Right lobe of liver (tissue), 6 donors: ENCODE measurements around the gene ZNF584. TPM values are rescaled to one million over a fixed set of nuclear protein-coding genes. Genes with fewer than 3 reads are reported as not detected.
A peak's percentile ranks its signal among the peaks of the same experiment; 100 is the strongest.

ENCODE experiments used
- ATAC-seq, 4 donors: fragments of 200-7000 bp; cut with Tn5 transposase; one replicate each; pipeline ENCODE4 v1.9.1; 2020; ENCODE audit warnings: mild to moderate bottlenecking in 4 of 4, moderate library complexity in 4 of 4
- DNase-seq, 3 donors: peaks; one replicate each; pipeline ENCODE4 v3.0.0-alpha.2; 2020
- H3K27ac ChIP-seq, 3 donors: fragments of 200-600 bp; one replicate each; pipeline ENCODE4 v1.8.0; 2022
- H3K27me3 ChIP-seq, 2 donors: fragments of 200-600 bp; one replicate each; pipeline ENCODE4 v1.8.0; 2022
- H3K36me3 ChIP-seq, 4 donors: fragments of 200-600 bp; sonication (generic) in 1 of 4; one replicate each; pipeline versions ENCODE4 v1.5.1 to v1.8.0; 2017 to 2022; ENCODE audit warnings: control low read depth in 1 of 4
- H3K4me1 ChIP-seq, 4 donors: fragments of 200-600 bp; sonication (generic) in 1 of 4; one replicate each; pipeline versions ENCODE4 v1.5.1 to v1.8.0; 2017 to 2022; ENCODE audit warnings: control low read depth in 1 of 4
- H3K4me3 ChIP-seq, 3 donors: fragments of 200-600 bp; one replicate each; pipeline ENCODE4 v1.8.0; 2022
- H3K9me3 ChIP-seq, 4 donors: fragments of 200-600 bp; sonication (generic) in 1 of 4; one replicate each; pipeline versions ENCODE4 v1.5.1 to v1.8.0; 2017 to 2022; ENCODE audit warnings: control low read depth in 1 of 4
- POLR2A ChIP-seq: fragments of 450-650 bp; IDR thresholded peaks from one replicate; pipeline ENCODE4 v1.6.1; 2017; ENCODE audit warnings: antibody characterized with exemption, mild to moderate bottlenecking
- WGBS: methylation state at CpG from one replicate; pipeline ENCODE4 v1.1.6; 2018; ENCODE audit warnings: low coverage, low lambda C conversion rate; ENCODE audit not compliant: insufficient coverage; ENCODE audit errors: missing lambda C conversion rate; 5-methylcytosine and 5-hydroxymethylcytosine counted together
- intact Hi-C, 2 donors: fragments of 100-400 bp; cut with DNase I; formaldehyde crosslinking; loops; one replicate each; pipeline versions ENCODE4 v1.11.2 to v1.14.1; 2022
- microRNA-seq, 2 donors: library from miRNA; unstranded; fragments of <30 nt; microRNA quantifications; one replicate each; pipeline ENCODE4, GENCODE V29; 2019 to 2020
- small RNA-seq, 2 experiments: library from RNA; depleted of rRNA; stranded (forward); fragments of <200 nt; gene quantifications; one replicate each; pipeline ENCODE3, GENCODE V24; 2016
- total RNA-seq, 6 experiments: library from RNA; depleted of rRNA in 2 of 6; stranded (reverse); fragments of >200 nt in 2 of 6; fragmentation: NEBNext Ultra II Directional in 3 of 6; extraction: Animal tissue kit (Norgen Biotek cat#: 25700) in 3 of 6; gene quantifications; one replicate each; pipeline versions ENCODE4 v1.1.0 to v1.2.4, GENCODE V29; 2016 to 2023
- TF ChIP-seq, protein P1 (sequence below), 4 donors: fragments of 200-600 bp in 3 of 4; fragments of 450-650 bp in 1 of 4; IDR thresholded peaks; one replicate each; pipeline versions ENCODE4 v1.5.1 to v1.8.0; 2016 to 2022; ENCODE audit warnings: antibody characterized with exemption in 4 of 4, mild to moderate bottlenecking in 2 of 4
- donor health status: DM: no; HTN: yes; CAD: no.
- donor health status: DM: no; HTN: no; CAD: no.
- donor health status: DM: no; HTN: no; CAD: no.
- donor health status: DM: no; HTN: yes; CAD: no.
- donor health status: DM: no; HTN: yes; CAD: no.

ZNF584 gene
- total RNA-seq, 6 experiments from 2014 or later = 5.6 to 12.1 (median 6.6) TPM

GRCh38 chr19:58456111-58456510 is 47.7 kb downstream of the ZNF584 start:
- Histone ChIP-seq H3K9me3 (no peaks in the 10 kb centered on the region), H3K4me3 (no peak overlapping the region), H3K27me3 (no peaks in the 10 kb centered on the region), H3K36me3 (no peaks in the 10 kb centered on the region), H3K27ac (no peak overlapping the region), H3K4me1 (peaks cover 0 to 5% (median under 1%) of the 10 kb centered on the region in 4 donors)
- ATAC-seq (no peak), DNase-seq (peak in 1 of 3 donors; percentile 39)
- intact Hi-C loops = no loop called here
- no CpG with 5 or more reads among the region's 35 CpGs for WGBS
- no peak for TF ChIP-seq POLR2A
- TF ChIP-seq, protein P1, sequence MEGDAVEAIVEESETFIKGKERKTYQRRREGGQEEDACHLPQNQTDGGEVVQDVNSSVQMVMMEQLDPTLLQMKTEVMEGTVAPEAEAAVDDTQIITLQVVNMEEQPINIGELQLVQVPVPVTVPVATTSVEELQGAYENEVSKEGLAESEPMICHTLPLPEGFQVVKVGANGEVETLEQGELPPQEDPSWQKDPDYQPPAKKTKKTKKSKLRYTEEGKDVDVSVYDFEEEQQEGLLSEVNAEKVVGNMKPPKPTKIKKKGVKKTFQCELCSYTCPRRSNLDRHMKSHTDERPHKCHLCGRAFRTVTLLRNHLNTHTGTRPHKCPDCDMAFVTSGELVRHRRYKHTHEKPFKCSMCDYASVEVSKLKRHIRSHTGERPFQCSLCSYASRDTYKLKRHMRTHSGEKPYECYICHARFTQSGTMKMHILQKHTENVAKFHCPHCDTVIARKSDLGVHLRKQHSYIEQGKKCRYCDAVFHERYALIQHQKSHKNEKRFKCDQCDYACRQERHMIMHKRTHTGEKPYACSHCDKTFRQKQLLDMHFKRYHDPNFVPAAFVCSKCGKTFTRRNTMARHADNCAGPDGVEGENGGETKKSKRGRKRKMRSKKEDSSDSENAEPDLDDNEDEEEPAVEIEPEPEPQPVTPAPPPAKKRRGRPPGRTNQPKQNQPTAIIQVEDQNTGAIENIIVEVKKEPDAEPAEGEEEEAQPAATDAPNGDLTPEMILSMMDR (IDR thresholded peaks at IDR 0.05) = no peak

- Histone ChIP-seq H3K36me3 (no peaks in the 10 kb centered on the region), H3K4me1 (no peaks in the 10 kb centered on the region), H3K27ac (no peak overlapping the region), H3K9me3 (no peaks in the 10 kb centered on the region), H3K4me3 (no peak overlapping the region), H3K27me3 (no peaks in the 10 kb centered on the region)
- WGBS = 92% methylated on average over 2 of the region's 2 CpGs
- TF ChIP-seq, protein P1 (IDR thresholded peaks at IDR 0.05) = no peak
- TF ChIP-seq POLR2A = no peak
- no peak for DNase-seq
- no peak for ATAC-seq
- intact Hi-C loops = no loop called here
These were observed 51.6 kb downstream of the ZNF584 start for GRCh38 chr19:58460039-58460438.

- peaks cover 0 to 9% (median 0%) of the 10 kb centered on the region in 4 donors for H3K4me1 ChIP-seq
- intact Hi-C loops = no loop called here
- peak; percentile 26 to 54 (median 30) for ATAC-seq
- no peaks in the 10 kb centered on the region for H3K27me3 ChIP-seq
- 39% methylated on average over 12 of the region's 20 CpGs for WGBS
- TF ChIP-seq POLR2A = no peak
- TF ChIP-seq, protein P1 (IDR thresholded peaks at IDR 0.05) = peak in 1 of 4 donors; percentile 3
- H3K4me3 ChIP-seq = peak overlapping the region; percentile 95 to 98 (median 98)
- no peak overlapping the region for H3K27ac ChIP-seq
- no peaks in the 10 kb centered on the region for H3K9me3 ChIP-seq
- DNase-seq = peak in 2 of 3 donors; percentile 24 to 58
- H3K36me3 ChIP-seq = no peaks in the 10 kb centered on the region
These were observed 57.8 kb downstream of the ZNF584 start for GRCh38 chr19:58466089-58466759.

GRCh38 chr19:58466760-58467589 is 58.5 kb downstream of the ZNF584 start, which contains the start of gene ZNF324:
ZNF324 (plus strand) TSS chr19:58467080; CDS start chr19:58469186, 2,106 bp downstream.
- intact Hi-C loops = no loop called here
- TF ChIP-seq POLR2A = peak; percentile 47
- TF ChIP-seq, protein P1 (IDR thresholded peaks at IDR 0.05) = peak in 1 of 4 donors; percentile 19
- no CpG with 5 or more reads among the region's 92 CpGs for WGBS
- H3K9me3 ChIP-seq = no peaks in the 10 kb centered on the region
- ATAC-seq (peak; percentile 94 to 95 (median 94)), DNase-seq (peak; percentile 99)
- peaks cover 0 to 9% (median 0%) of the 10 kb centered on the region in 4 donors for H3K4me1 ChIP-seq
- peak within 1 kb of the TSS; percentile 40 to 75 (median 58) for H3K27ac ChIP-seq
- no peaks in the 10 kb centered on the region for H3K27me3 ChIP-seq
- H3K36me3 ChIP-seq = no peaks in the 10 kb centered on the region
- peak within 1 kb of the TSS; percentile 95 to 98 (median 98) for H3K4me3 ChIP-seq

Small RNAs within 50 kb of the gene (microRNA-seq; reads per million reads assigned to microRNA genes)
- gene MIR4754 = 0 to 0.29 reads per million in 2 donors

Small RNAs within 50 kb of the gene (small RNA-seq; reads per million reads assigned to genes)
- gene MIR4754 (0 reads per million in 2 experiments), gene RNA5SP473 (0 to 0.29 reads per million in 2 experiments)

Other genes with a start within 250 kb of the ZNF584 start
- 10 to 100 TPM; 12.7 to 18.5 (median 14.4) TPM for gene ZNF274, start 225.6 kb upstream of the ZNF584 start, total RNA-seq
- gene ZNF544, start 179.7 kb upstream of the ZNF584 start, total RNA-seq = 10 to 100 TPM in 3 of 6 experiments, 1 to 10 TPM in 3; 6.1 to 16.5 (median 10.7) TPM
- gene ZNF8, start 129.7 kb upstream of the ZNF584 start, total RNA-seq = 1 to 10 TPM; 1.0 to 2.3 (median 1.6) TPM
- gene ERVK3-1, start 103.3 kb upstream of the ZNF584 start, total RNA-seq = 10 to 100 TPM; 12.4 to 44.7 (median 15.8) TPM
- 1 to 10 TPM; 1.7 to 2.9 (median 2.1) TPM for gene ZSCAN22, start 81.7 kb upstream of the ZNF584 start, total RNA-seq
- 1,000 to 10,000 TPM in 4 of 6 experiments, 100 to 1,000 TPM in 2; 897 to 2,313 (median 1,164) TPM for gene A1BG, start 55.2 kb upstream of the ZNF584 start, total RNA-seq
- 1 to 10 TPM in 5 of 6 experiments, under 1 TPM in 1; 0.73 to 3.1 (median 1.7) TPM for gene ZNF497, start 45.9 kb upstream of the ZNF584 start, total RNA-seq
- gene ZNF837, start 27.6 kb upstream of the ZNF584 start, total RNA-seq = 1 to 10 TPM; 1.7 to 3.9 (median 2.4) TPM
- 100 to 1,000 TPM; 274 to 637 (median 304) TPM for gene RPS5, start 21.4 kb upstream of the ZNF584 start, total RNA-seq
- not detected for gene RNF225, start 13.0 kb upstream of the ZNF584 start, total RNA-seq
- gene ZNF132, start 31.5 kb downstream of the ZNF584 start, total RNA-seq = 1 to 10 TPM in 3 of 6 experiments, under 1 TPM in 3; 0.75 to 2.8 (median 1.0) TPM
- 1 to 10 TPM; 2.9 to 3.3 (median 2.9) TPM for gene ZNF324B, start 43.0 kb downstream of the ZNF584 start, total RNA-seq
- 1 to 10 TPM; 2.9 to 4.9 (median 3.8) TPM for gene ZNF324, start 58.4 kb downstream of the ZNF584 start, total RNA-seq
- 1 to 10 TPM; 1.4 to 5.4 (median 4.1) TPM for gene ZNF446, start 67.7 kb downstream of the ZNF584 start, total RNA-seq
- 100 to 1,000 TPM; 107 to 737 (median 366) TPM for gene SLC27A5, start 103.3 kb downstream of the ZNF584 start, total RNA-seq
- 1 to 10 TPM; 3.5 to 4.8 (median 4.3) TPM for gene ZBTB45, start 111.2 kb downstream of the ZNF584 start, total RNA-seq
- 100 to 1,000 TPM in 3 of 6 experiments, 10 to 100 TPM in 3; 75.4 to 106 (median 94.7) TPM for gene TRIM28, start 135.4 kb downstream of the ZNF584 start, total RNA-seq
- 10 to 100 TPM; 62.1 to 90.9 (median 70.7) TPM for gene CHMP2A, start 146.5 kb downstream of the ZNF584 start, total RNA-seq
- gene UBE2M, start 150.0 kb downstream of the ZNF584 start, total RNA-seq = 10 to 100 TPM; 16.0 to 23.5 (median 20.7) TPM
- 10 to 100 TPM in 5 of 6 experiments, 1 to 10 TPM in 1; 8.2 to 19.9 (median 14.1) TPM for gene MZF1, start 164.7 kb downstream of the ZNF584 start, total RNA-seq